H1 (cell line): Measurements from ENCODE around the gene CACNG4. TPM values are rescaled to one million over a fixed set of nuclear protein-coding genes. Genes with fewer than 3 reads are reported as not detected.

Experiments used
- CTCF ChIA-PET: fragments of 300-600 bp; sonication (Branson Sonifier 250); formaldehyde crosslinking; loops from one replicate; lab custom pipeline; 2021; ENCODE audit not compliant: partially characterized antibody; lab: Charles Lee
- POLR2A ChIA-PET: fragments of 300-600 bp; sonication (Branson Sonifier 250); formaldehyde crosslinking; loops from one replicate; lab custom pipeline; 2021; ENCODE audit warnings: inconsistent platforms; ENCODE audit not compliant: partially characterized antibody; lab: Charles Lee
- DNase-seq, 2 experiments: peaks; one replicate each; pipeline versions ENCODE4 v3.0.0 to v3.0.0-alpha.2; 2010 to 2022; ENCODE audit warnings: low spot score in 2 of 2, low read depth in 1 of 2, mixed read lengths in 1 of 2
- FAIRE-seq: peaks from 2 replicates; lab custom pipeline; 2011; peaks lifted over from hg19 to GRCh38; lab: Jason Lieb, UNC
- H2AFZ ChIP-seq: 2 replicates; pipeline ENCODE4 v1.8.1; 2012; ENCODE audit warnings: low read length, inconsistent platforms
- H2AK5ac ChIP-seq: 2 replicates; pipeline ENCODE4 v1.6.1; 2013; ENCODE audit warnings: low read depth, low read length
- H2BK120ac ChIP-seq: replicated peaks from 2 replicates; pipeline ENCODE3; 2013; ENCODE audit warnings: low read depth, low read length, inconsistent platforms
- H2BK12ac ChIP-seq: 2 replicates; pipeline ENCODE4 v1.6.1; 2013; ENCODE audit warnings: low read depth, low read length
- H2BK15ac ChIP-seq: 2 replicates; pipeline ENCODE4 v1.6.1; 2013; ENCODE audit warnings: low read length
- H2BK20ac ChIP-seq: 2 replicates; pipeline ENCODE4 v1.6.1; 2013; ENCODE audit warnings: low read length
- H2BK5ac ChIP-seq: 2 replicates; pipeline ENCODE4 v1.6.1; 2013; ENCODE audit warnings: low read depth, low read length
- H3K14ac ChIP-seq: 2 replicates; pipeline ENCODE4 v1.6.1; 2013; ENCODE audit warnings: inconsistent platforms; ENCODE audit not compliant: insufficient read length
- H3K18ac ChIP-seq: 2 replicates; pipeline ENCODE4 v1.6.1; 2013; ENCODE audit warnings: low read length; ENCODE audit errors: extremely low read depth
- H3K23ac ChIP-seq: 2 replicates; pipeline ENCODE4 v1.6.1; 2013; ENCODE audit warnings: inconsistent platforms; ENCODE audit not compliant: insufficient read length
- H3K23me2 ChIP-seq: 2 replicates; pipeline ENCODE4 v1.6.1; 2013; ENCODE audit warnings: low read depth, low read length
- H3K27ac ChIP-seq: 2 replicates; pipeline ENCODE4 v1.6.1; 2011; ENCODE audit warnings: low read depth, low read length, inconsistent platforms
- H3K27me3 ChIP-seq, 4 experiments: replicated peaks in 1 of 4; 1 replicate in 1 of 4; 2 replicates in 3 of 4; pipeline versions ENCODE4 v1.6.1 to v1.8.1; 2011 to 2013; ENCODE audit warnings: low read length in 3 of 4, mild to moderate bottlenecking in 3 of 4, inconsistent platforms in 2 of 4, mixed read lengths in 2 of 4, moderate library complexity in 1 of 4; ENCODE audit not compliant: control insufficient read depth in 3 of 4, insufficient read depth in 3 of 4; ENCODE audit errors: extremely low read depth in 1 of 4
- H3K36me3 ChIP-seq, 4 experiments: 2 replicates each; pipeline versions ENCODE4 v1.6.1 to v1.8.1; 2011 to 2013; ENCODE audit warnings: mild to moderate bottlenecking in 4 of 4, low read length in 3 of 4, moderate library complexity in 2 of 4, control low read depth in 1 of 4, inconsistent platforms in 1 of 4; ENCODE audit not compliant: insufficient read depth in 4 of 4, control insufficient read depth in 2 of 4
- H3K4ac ChIP-seq: replicated peaks from 2 replicates; pipeline ENCODE3; 2013; ENCODE audit warnings: low read length, low read depth, mixed read lengths, inconsistent platforms; ENCODE audit not compliant: insufficient read length
- H3K4me1 ChIP-seq, 4 experiments: replicated peaks in 1 of 4; 1 replicate in 1 of 4; 2 replicates in 3 of 4; pipeline versions ENCODE4 v1.6.1 to v1.8.1; 2011 to 2013; ENCODE audit warnings: low read length in 3 of 4, inconsistent platforms in 2 of 4, mixed read lengths in 1 of 4; ENCODE audit not compliant: insufficient read depth in 4 of 4, control insufficient read depth in 3 of 4
- H3K4me2 ChIP-seq, 2 experiments: 2 replicates each; pipeline versions ENCODE4 v1.6.1 to v1.8.1; 2011 to 2013; ENCODE audit warnings: low read depth in 2 of 2, low read length in 2 of 2, control low read depth in 1 of 2, inconsistent platforms in 1 of 2, mild to moderate bottlenecking in 1 of 2; ENCODE audit not compliant: insufficient read depth in 1 of 2
- H3K4me3 ChIP-seq, 4 experiments: fragments of 200-600, 300-600 bp in 1 of 4; sonication (generic), shearing (Covaris generic), sonication (Bioruptor Twin) in 1 of 4; 2 replicates each; pipeline versions ENCODE4 v1.5.1 to v1.8.1; 2011 to 2016; ENCODE audit warnings: low read length in 4 of 4, low read depth in 3 of 4, control low read depth in 2 of 4, inconsistent platforms in 2 of 4, mild to moderate bottlenecking in 2 of 4, mixed read lengths in 1 of 4, moderate library complexity in 1 of 4; ENCODE audit not compliant: insufficient read depth in 2 of 4; ENCODE audit errors: extremely low read depth in 1 of 4
- H3K56ac ChIP-seq: replicated peaks from 2 replicates; pipeline ENCODE3; 2013; ENCODE audit warnings: low read depth, mild to moderate bottlenecking, mixed read lengths, low read length, inconsistent platforms; ENCODE audit not compliant: insufficient read length
- H3K79me1 ChIP-seq: 2 replicates; pipeline ENCODE4 v1.6.1; 2013; ENCODE audit warnings: low read depth, low read length, control low read depth
- H3K79me2 ChIP-seq, 2 experiments: 2 replicates each; pipeline versions ENCODE4 v1.6.1 to v1.8.1; 2012 to 2013; ENCODE audit warnings: low read length in 2 of 2, mild to moderate bottlenecking in 2 of 2, inconsistent platforms in 1 of 2; ENCODE audit not compliant: insufficient read depth in 2 of 2, control insufficient read depth in 1 of 2
- H3K9ac ChIP-seq, 4 experiments: replicated peaks in 1 of 4; 1 replicate in 1 of 4; 2 replicates in 3 of 4; pipeline versions ENCODE4 v1.6.1 to v1.8.1; 2011 to 2013; ENCODE audit warnings: low read depth in 3 of 4, low read length in 3 of 4, control low read depth in 2 of 4, mild to moderate bottlenecking in 2 of 4, moderate library complexity in 2 of 4, inconsistent platforms in 1 of 4; ENCODE audit errors: extremely low read depth in 1 of 4
- H3K9me3 ChIP-seq, 2 experiments: 2 replicates each; pipeline versions ENCODE4 v1.6.1 to v1.8.1; 2012 to 2013; ENCODE audit warnings: mild to moderate bottlenecking in 2 of 2, moderate library complexity in 2 of 2, control low read depth in 1 of 2, inconsistent platforms in 1 of 2, low read depth in 1 of 2, low read length in 1 of 2, mixed read lengths in 1 of 2; ENCODE audit not compliant: insufficient read depth in 2 of 2
- H4K20me1 ChIP-seq, 2 experiments: replicated peaks in 1 of 2; 2 replicates each; pipeline versions ENCODE3 to v1.8.1; 2011 to 2013; ENCODE audit warnings: inconsistent platforms in 2 of 2, low read length in 2 of 2, mild to moderate bottlenecking in 1 of 2; ENCODE audit not compliant: insufficient read depth in 2 of 2, control insufficient read depth in 1 of 2
- H4K5ac ChIP-seq: 2 replicates; pipeline ENCODE4 v1.6.1; 2013; ENCODE audit warnings: low read length, low read depth, mixed read lengths, inconsistent platforms; ENCODE audit not compliant: insufficient read length
- H4K8ac ChIP-seq: 2 replicates; pipeline ENCODE4 v1.8.0; 2013; ENCODE audit warnings: mild to moderate bottlenecking, moderate library complexity, low read length, inconsistent platforms; ENCODE audit not compliant: insufficient read depth; ENCODE audit errors: extremely low read depth
- H4K91ac ChIP-seq: replicated peaks from 2 replicates; pipeline ENCODE3; 2013; ENCODE audit warnings: low read length, mixed read lengths, inconsistent platforms; ENCODE audit not compliant: insufficient read length
- CHD2 ChIP-seq: IDR thresholded peaks from 2 replicates; pipeline ENCODE4 v1.6.1; 2012; ENCODE audit warnings: low read length, improper control_type of control experiment
- CREB1 ChIP-seq: IDR thresholded peaks from 2 replicates; pipeline ENCODE4 v1.6.1; 2012; ENCODE audit warnings: inconsistent platforms
- FOSL1 ChIP-seq: IDR thresholded peaks from 2 replicates; pipeline ENCODE4 v1.6.1; 2011; ENCODE audit warnings: mild to moderate bottlenecking, low read depth, low read length, moderate library complexity; ENCODE audit not compliant: insufficient read depth
- KDM1A ChIP-seq: fragments of 200-600, 300-600 bp; sonication (generic); IDR thresholded peaks from 2 replicates; pipeline ENCODE4 v1.7.1; 2016; ENCODE audit warnings: mild to moderate bottlenecking, low read length, borderline replicate concordance
- POU5F1 ChIP-seq: IDR thresholded peaks from 2 replicates; pipeline ENCODE4 v1.6.1; 2011; ENCODE audit warnings: low read depth, mild to moderate bottlenecking, low read length, moderate library complexity
- RAD21 ChIP-seq, 2 experiments: IDR thresholded peaks in 1 of 2; conservative IDR thresholded peaks in 1 of 2; 2 replicates each; pipeline ENCODE4 v1.6.1; 2011; ENCODE audit warnings: low read depth in 2 of 2, low read length in 2 of 2, improper control_type of control experiment in 1 of 2, inconsistent platforms in 1 of 2, mild to moderate bottlenecking in 1 of 2, moderate library complexity in 1 of 2
- SP2 ChIP-seq: IDR thresholded peaks from 2 replicates; pipeline ENCODE4 v1.6.1; 2012; ENCODE audit warnings: mild to moderate bottlenecking, low read length, inconsistent platforms
- TAF7 ChIP-seq: optimal IDR thresholded peaks from 2 replicates; pipeline ENCODE3; 2011; ENCODE audit warnings: low read depth, mild to moderate bottlenecking, inconsistent platforms, low read length, moderate library complexity, borderline replicate concordance
- WGBS, 2 experiments: shearing (Covaris generic) in 1 of 2; methylation state at CpG; one replicate each; pipeline versions ENCODE4 v1.1.6 to v1.1.7; 2013 to 2015; ENCODE audit warnings: low lambda C conversion rate in 2 of 2, mixed read lengths in 2 of 2, inconsistent platforms in 1 of 2, low coverage in 1 of 2, missing lambda C conversion rate in 1 of 2; ENCODE audit not compliant: insufficient replicate concordance in 2 of 2, insufficient coverage in 1 of 2, insufficient read length in 1 of 2; ENCODE audit errors: extremely low coverage in 1 of 2, missing lambda C conversion rate in 1 of 2; 5-methylcytosine and 5-hydroxymethylcytosine counted together
- polyA plus RNA-seq, 7 experiments: library from polyadenylated mRNA; depleted of rRNA in 3 of 7; stranded (reverse) in 5 of 7; unstranded in 2 of 7; fragments of >200 nt in 5 of 7; fragments of 200-250 nt in 2 of 7; gene quantifications; 1 replicate in 5 of 7; 2 replicates in 1 of 7; 4 replicates in 1 of 7; pipeline versions ENCODE4 v1.2.1 to v1.2.3, GENCODE V29; 2011 to 2013; ENCODE audit warnings: missing spikeins in 2 of 7, mixed read lengths in 2 of 7
- total RNA-seq: library from RNA; stranded (reverse); fragmentation: NEBNext Ultra II Directional; extraction: Animal tissue kit (Norgen Biotek cat#: 25700); gene quantifications from 2 replicates; pipeline ENCODE4 v1.2.1, GENCODE V29; 2021

CACNG4 gene
- total and polyA plus RNA-seq, 2 of the 8 experiments (the other 6 are each of a cell fraction or from before 2014, with no cell fraction given) = 3.6 to 5.6 TPM

GRCh38 chr17:66975188-66975587 is 10.7 kb downstream of the CACNG4 start:
- H3K9me3 ChIP-seq = no peaks in the 10 kb centered on the region
- DNase-seq = no peak
- no peak overlapping the region for H2BK20ac ChIP-seq
- H3K36me3 ChIP-seq = no peaks in the 10 kb centered on the region
- no peak overlapping the region for H3K56ac ChIP-seq
- no peaks in the 10 kb centered on the region for H3K79me1 ChIP-seq
- no peak overlapping the region for H2AK5ac ChIP-seq
- POLR2A ChIA-PET = no interaction called here
- H3K27me3 ChIP-seq = no peaks in the 10 kb centered on the region
- no peak for TF ChIP-seq CREB1
- no peak for TF ChIP-seq POU5F1
- peak; percentile 83; the same call in 1 of the 2 replicates for TF ChIP-seq KDM1A
- no peak for TF ChIP-seq CHD2
- TF ChIP-seq SP2 = no peak
- TF ChIP-seq FOSL1 = no peak
- no peak for TF ChIP-seq TAF7
- TF ChIP-seq RAD21 (IDR thresholded peaks at IDR 0.05 in 1 of 2, conservative IDR thresholded peaks at IDR 0.05 in 1 of 2; ENCODE audit: low read depth in 2 of 2, low read length in 2 of 2) = no peak
- H3K4me2 ChIP-seq = no peak overlapping the region
- no peak overlapping the region for H3K4me3 ChIP-seq
- H4K20me1 ChIP-seq = no peaks in the 10 kb centered on the region
- no peak for FAIRE-seq
- WGBS, 2 experiments = 84% methylated on average over 3 of the region's 3 CpGs; no CpG with 5 or more reads in 1 of the 2 experiments
- H2BK15ac ChIP-seq = no peak overlapping the region
- H3K4me1 ChIP-seq = peaks cover 0 to 2% (median 1%) of the 10 kb centered on the region in 4 experiments; a peak in 2 of 7 replicates
- H3K23ac ChIP-seq = no peak overlapping the region
- no peak overlapping the region for H3K14ac ChIP-seq
- H3K4ac ChIP-seq = no peak overlapping the region
- H2BK12ac ChIP-seq = 0 out of 2 replicates have a peak overlapping the region, but pooled peaks have one; percentile 42
- H3K18ac ChIP-seq = no peak overlapping the region
- H3K23me2 ChIP-seq = no peaks in the 10 kb centered on the region; the same call in 1 of the 2 replicates
- H4K8ac ChIP-seq = no peak overlapping the region
- H4K91ac ChIP-seq = no peak overlapping the region
- H3K27ac ChIP-seq = no peak overlapping the region
- no peak overlapping the region for H2BK5ac ChIP-seq
- H3K79me2 ChIP-seq = no peaks in the 10 kb centered on the region
- no peak overlapping the region for H2BK120ac ChIP-seq
- CTCF ChIA-PET = interaction anchor here (0.7 to 3.0 kb wide), 25 partner anchors 10 to 261 kb away, joined by 3 to 29 read pairs (median 4); no protein-coding TSS in a partner anchor
- no peak overlapping the region for H3K9ac ChIP-seq
- H4K5ac ChIP-seq = no peak overlapping the region
- no peak overlapping the region for H2AFZ ChIP-seq
